A673 (cell line): ENCODE data around the gene RRP1. TPM values are rescaled to one million over a fixed set of nuclear protein-coding genes. Genes with fewer than 3 reads are reported as not detected.

Source experiments
- BruUV-seq: library from RNA; stranded (reverse); fragments of 400-500 nt; replicated peaks from 2 replicates; lab custom pipeline; 2021; lab: Mats Ljungman, UMichigan
- CTCF ChIA-PET: fragments of 300-600 bp; sonication (Branson Sonifier 250); formaldehyde crosslinking; loops from one replicate; lab custom pipeline; 2022; ENCODE audit warnings: antibody characterized with exemption; lab: Charles Lee
- POLR2A ChIA-PET: fragments of 300-600 bp; sonication (Branson Sonifier 250); formaldehyde crosslinking; loops from one replicate; lab custom pipeline; 2022; ENCODE audit warnings: antibody characterized with exemption; ENCODE audit not compliant: low non-redundant PET; lab: Charles Lee
- DNase-seq: peaks from one replicate; pipeline ENCODE4 v3.0.0-alpha.2; 2015; ENCODE audit warnings: low spot score
- H3K27ac ChIP-seq: fragments of 200-600 bp; sonication (generic); 2 replicates; pipeline ENCODE4 v1.5.1; 2016; ENCODE audit warnings: mixed run types, low read depth, mild to moderate bottlenecking, mixed read lengths, antibody characterized with exemption, low read length; ENCODE audit not compliant: poor library complexity, severe bottlenecking
- H3K27me3 ChIP-seq: fragments of 200-600 bp; sonication (generic); replicated peaks from 2 replicates; pipeline ENCODE4 v1.6.1; 2017; ENCODE audit warnings: mixed run types, low read depth, mild to moderate bottlenecking, mixed read lengths, antibody characterized with exemption, low read length; ENCODE audit not compliant: insufficient read depth, poor library complexity
- H3K36me3 ChIP-seq: fragments of 200-600 bp; sonication (generic); 2 replicates; pipeline ENCODE4 v1.6.1; 2016; ENCODE audit warnings: mixed run types, mild to moderate bottlenecking, mixed read lengths, antibody characterized with exemption, low read length; ENCODE audit not compliant: insufficient read depth, poor library complexity, severe bottlenecking
- H3K4me1 ChIP-seq: fragments of 200-600 bp; sonication (generic); 2 replicates; pipeline ENCODE4 v1.6.1; 2017; ENCODE audit warnings: mixed run types, mild to moderate bottlenecking, mixed read lengths, antibody characterized with exemption, low read length; ENCODE audit not compliant: insufficient read depth, poor library complexity, severe bottlenecking
- H3K4me3 ChIP-seq: fragments of 200-600 bp; sonication (generic); 2 replicates; pipeline ENCODE4 v1.5.1; 2016; ENCODE audit warnings: low read depth, mixed run types, mild to moderate bottlenecking, mixed read lengths, low read length; ENCODE audit not compliant: poor library complexity, severe bottlenecking
- H3K9me3 ChIP-seq: fragments of 200-600 bp; sonication (generic); 2 replicates; pipeline ENCODE4 v1.6.1; 2016; ENCODE audit warnings: mixed run types, low read depth, mild to moderate bottlenecking, mixed read lengths, antibody characterized with exemption, low read length; ENCODE audit not compliant: poor library complexity, severe bottlenecking
- CTCF ChIP-seq: fragments of 300-800, 200-600 bp; sonication (generic); conservative IDR thresholded peaks from 2 replicates; pipeline ENCODE4 v1.5.1; 2017; ENCODE audit warnings: low read depth, mild to moderate bottlenecking, antibody characterized with exemption, low read length, moderate library complexity, mixed read lengths
- EZH2 ChIP-seq: fragments of 200-600 bp; sonication (generic); IDR thresholded peaks from 2 replicates; pipeline ENCODE4 v1.6.1; 2017; ENCODE audit warnings: borderline replicate concordance, low read depth, mild to moderate bottlenecking, mixed read lengths, antibody characterized with exemption, low read length; ENCODE audit not compliant: poor library complexity, severe bottlenecking
- intact Hi-C: fragments of 100-400 bp; cut with micrococcal nuclease; formaldehyde crosslinking; loops from one replicate; pipeline ENCODE4 v1.10.0; 2022; ENCODE audit not compliant: unreplicated experiment
- total RNA-seq: library from RNA; stranded (reverse); gene quantifications from 2 replicates; pipeline ENCODE4 v1.2.3, GENCODE V29; 2021

RRP1 gene
- total RNA-seq, 1 experiment from 2014 or later: 86.4 TPM

- peaks cover 72% of the 10 kb centered on the region for H3K36me3 ChIP-seq
- ChIA-PET POLR2A (no interaction called here), CTCF (no interaction called here)
- peaks cover 12% of the 10 kb centered on the region for H3K4me1 ChIP-seq
- DNase-seq: no peak
- intact Hi-C loops: no loop called here
- H3K27ac ChIP-seq: no peak overlapping the region
- no peaks in the 10 kb centered on the region for H3K27me3 ChIP-seq
- H3K9me3 ChIP-seq: no peaks in the 10 kb centered on the region
- BruUV-seq: no TSS peak
- TF ChIP-seq EZH2: no peak
- no peak for TF ChIP-seq CTCF
- no peak overlapping the region for H3K4me3 ChIP-seq
Measured at GRCh38 chr21:43793243-43793642, 3.9 kb downstream of the RRP1 start.

- CTCF ChIA-PET: no interaction called here
- no TSS peak for BruUV-seq
- no peak for DNase-seq
- intact Hi-C loops: no loop called here
- POLR2A ChIA-PET: no interaction called here
- Histone ChIP-seq H3K9me3 (no peaks in the 10 kb centered on the region), H3K36me3 (peaks cover 82% of the 10 kb centered on the region), H3K4me3 (no peak overlapping the region), H3K4me1 (peaks cover 12% of the 10 kb centered on the region), H3K27me3 (no peaks in the 10 kb centered on the region), H3K27ac (no peak overlapping the region)
- TF ChIP-seq EZH2: no peak
- TF ChIP-seq CTCF: no peak
Measured at GRCh38 chr21:43794311-43794710, 4.9 kb downstream of the RRP1 start.

- Histone ChIP-seq H3K9me3 (no peaks in the 10 kb centered on the region), H3K36me3 (peaks cover 88% of the 10 kb centered on the region), H3K4me3 (no peak overlapping the region), H3K27me3 (no peaks in the 10 kb centered on the region), H3K4me1 (peaks cover 12% of the 10 kb centered on the region), H3K27ac (no peak overlapping the region)
- no peak for TF ChIP-seq CTCF
- no peak for TF ChIP-seq EZH2
- no TSS peak for BruUV-seq
- intact Hi-C loops: no loop called here
- DNase-seq: no peak
- CTCF ChIA-PET: no interaction called here
- POLR2A ChIA-PET: no interaction called here
Measured at GRCh38 chr21:43794857-43795256, 5.5 kb downstream of the RRP1 start.
